Measurements from ENCODE around the gene CORO2A.

GRCh38 chr9:98171176-98171925, 21.1 kb downstream of the CORO2A start:
- TF ChIP-seq EZH2 (IDR thresholded peaks at IDR 0.05) (no peak), POLR2AphosphoS5 (IDR thresholded peaks at IDR 0.05; ENCODE audit: borderline replicate concordance, low read depth, low read length) (no peak)

Measured in SK-N-MC (cell line).